ENCODE results near the gene CACNB2. TPM values are rescaled to one million over a fixed set of nuclear protein-coding genes. Genes with fewer than 3 reads are reported as not detected.

Gene CACNB2
- total RNA-seq, 2 donors from 2014 or later, result 19.0 to 20.6 TPM

DNA sequence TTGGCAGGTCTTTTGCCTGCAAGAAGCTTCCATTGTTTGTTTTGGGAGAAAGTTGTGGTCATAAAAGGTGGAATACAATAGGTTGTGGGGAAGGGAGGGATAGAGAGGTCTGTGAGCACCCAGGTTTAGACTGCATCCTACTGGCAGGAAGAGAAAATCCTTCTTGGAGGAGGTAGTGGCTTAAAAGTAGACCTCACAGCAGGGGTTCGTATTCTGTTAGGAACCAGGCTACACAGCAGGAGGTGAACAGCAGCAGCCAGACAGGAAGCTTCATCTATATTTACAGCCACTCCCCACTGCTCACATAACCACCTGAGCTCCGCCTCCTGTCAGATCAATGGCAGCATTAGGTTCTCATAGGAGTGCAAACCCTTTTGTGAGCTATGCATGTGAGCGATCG lies 265.9 kb downstream of the CACNB2 start:
- H3K4me3 ChIP-seq, result no peak overlapping the region
- H3K4me1 ChIP-seq, result peaks cover 0 to under 1% of the 10 kb centered on the region in 2 donors
- no peak for DNase-seq (ENCODE audit: low spot score)
- H3K27me3 ChIP-seq, result no peaks in the 10 kb centered on the region
- H3K9me3 ChIP-seq, result no peaks in the 10 kb centered on the region
- H3K27ac ChIP-seq, result peak overlapping the region in 1 of 2 donors; percentile 27
- TF ChIP-seq, protein P1, sequence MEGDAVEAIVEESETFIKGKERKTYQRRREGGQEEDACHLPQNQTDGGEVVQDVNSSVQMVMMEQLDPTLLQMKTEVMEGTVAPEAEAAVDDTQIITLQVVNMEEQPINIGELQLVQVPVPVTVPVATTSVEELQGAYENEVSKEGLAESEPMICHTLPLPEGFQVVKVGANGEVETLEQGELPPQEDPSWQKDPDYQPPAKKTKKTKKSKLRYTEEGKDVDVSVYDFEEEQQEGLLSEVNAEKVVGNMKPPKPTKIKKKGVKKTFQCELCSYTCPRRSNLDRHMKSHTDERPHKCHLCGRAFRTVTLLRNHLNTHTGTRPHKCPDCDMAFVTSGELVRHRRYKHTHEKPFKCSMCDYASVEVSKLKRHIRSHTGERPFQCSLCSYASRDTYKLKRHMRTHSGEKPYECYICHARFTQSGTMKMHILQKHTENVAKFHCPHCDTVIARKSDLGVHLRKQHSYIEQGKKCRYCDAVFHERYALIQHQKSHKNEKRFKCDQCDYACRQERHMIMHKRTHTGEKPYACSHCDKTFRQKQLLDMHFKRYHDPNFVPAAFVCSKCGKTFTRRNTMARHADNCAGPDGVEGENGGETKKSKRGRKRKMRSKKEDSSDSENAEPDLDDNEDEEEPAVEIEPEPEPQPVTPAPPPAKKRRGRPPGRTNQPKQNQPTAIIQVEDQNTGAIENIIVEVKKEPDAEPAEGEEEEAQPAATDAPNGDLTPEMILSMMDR (IDR thresholded peaks at IDR 0.05), result no peak
- no peaks in the 10 kb centered on the region for H3K36me3 ChIP-seq

DNA sequence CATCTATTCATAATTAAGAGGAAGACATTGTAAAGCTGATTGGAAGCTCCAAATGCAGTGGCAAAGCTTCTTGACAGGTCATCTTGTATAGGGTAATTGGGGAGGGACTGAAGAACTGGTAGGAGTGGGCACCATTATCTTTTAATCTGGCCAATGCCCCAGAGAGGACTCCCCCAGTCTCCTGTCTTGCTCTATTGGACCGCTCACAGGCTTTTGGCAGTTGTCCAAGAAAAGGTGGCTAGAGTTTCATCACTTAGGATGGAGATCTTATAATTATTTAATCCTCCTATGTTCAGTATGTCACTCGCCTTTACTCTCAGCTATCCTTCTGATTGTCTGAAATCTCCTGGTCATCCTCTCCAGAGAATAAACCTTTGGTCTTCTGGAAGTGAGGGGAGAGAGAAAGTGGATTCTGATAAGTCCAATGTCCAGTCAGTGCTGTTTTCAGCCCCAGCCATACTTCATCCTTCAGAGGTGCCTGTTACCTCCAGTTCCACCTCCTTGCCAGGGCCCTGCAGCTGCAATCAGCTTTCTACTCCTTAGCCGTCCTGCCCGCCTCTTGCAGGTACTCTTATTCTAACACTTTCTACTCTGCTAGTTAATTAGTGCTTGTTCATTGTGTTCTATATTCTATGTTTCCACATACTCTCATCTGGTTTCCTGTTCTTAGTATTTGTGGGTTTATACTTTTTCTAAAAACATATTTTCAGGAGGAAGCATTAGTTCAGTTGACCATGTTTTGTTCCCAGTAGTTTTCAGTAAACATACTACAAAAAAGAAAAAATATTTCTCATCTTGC lies 269.6 kb downstream of the CACNB2 start:
- TF ChIP-seq, protein P1 (IDR thresholded peaks at IDR 0.05), result no peak
- Histone ChIP-seq H3K27ac (peak overlapping the region in 1 of 2 donors; percentile 79), H3K4me3 (no peak overlapping the region), H3K4me1 (peaks cover 0 to 6% of the 10 kb centered on the region in 2 donors), H3K9me3 (no peaks in the 10 kb centered on the region), H3K27me3 (no peaks in the 10 kb centered on the region), H3K36me3 (no peaks in the 10 kb centered on the region)
- no peak for DNase-seq (ENCODE audit: low spot score)

DNA sequence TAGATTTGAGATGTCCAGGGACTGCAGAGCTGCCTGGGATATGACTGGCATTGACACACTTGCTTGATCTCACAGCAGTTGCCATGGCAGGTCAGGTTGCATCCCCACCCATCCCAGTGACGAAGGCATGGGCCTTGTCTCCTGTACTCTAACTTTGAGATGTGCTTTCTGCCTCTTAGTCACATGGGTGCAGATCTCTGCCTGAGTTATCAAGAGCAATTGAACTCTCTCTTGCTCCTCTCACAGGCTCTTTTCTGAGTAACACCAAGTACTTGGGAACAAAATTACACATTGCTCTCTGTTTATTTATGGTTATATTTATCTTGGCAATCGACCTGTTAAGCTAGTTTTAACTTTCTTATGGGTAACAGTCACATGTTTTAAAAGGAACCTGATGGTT lies 273.8 kb downstream of the CACNB2 start:
- Histone ChIP-seq H3K9me3 (peaks cover 0 to 4% of the 10 kb centered on the region in 2 donors), H3K4me1 (peaks cover 0 to 8% of the 10 kb centered on the region in 2 donors), H3K4me3 (no peak overlapping the region), H3K27me3 (no peaks in the 10 kb centered on the region), H3K36me3 (no peaks in the 10 kb centered on the region), H3K27ac (peak overlapping the region; percentile 43 to 79)
- TF ChIP-seq, protein P1 (IDR thresholded peaks at IDR 0.05), result no peak
- DNase-seq (ENCODE audit: low spot score), result no peak

DNA sequence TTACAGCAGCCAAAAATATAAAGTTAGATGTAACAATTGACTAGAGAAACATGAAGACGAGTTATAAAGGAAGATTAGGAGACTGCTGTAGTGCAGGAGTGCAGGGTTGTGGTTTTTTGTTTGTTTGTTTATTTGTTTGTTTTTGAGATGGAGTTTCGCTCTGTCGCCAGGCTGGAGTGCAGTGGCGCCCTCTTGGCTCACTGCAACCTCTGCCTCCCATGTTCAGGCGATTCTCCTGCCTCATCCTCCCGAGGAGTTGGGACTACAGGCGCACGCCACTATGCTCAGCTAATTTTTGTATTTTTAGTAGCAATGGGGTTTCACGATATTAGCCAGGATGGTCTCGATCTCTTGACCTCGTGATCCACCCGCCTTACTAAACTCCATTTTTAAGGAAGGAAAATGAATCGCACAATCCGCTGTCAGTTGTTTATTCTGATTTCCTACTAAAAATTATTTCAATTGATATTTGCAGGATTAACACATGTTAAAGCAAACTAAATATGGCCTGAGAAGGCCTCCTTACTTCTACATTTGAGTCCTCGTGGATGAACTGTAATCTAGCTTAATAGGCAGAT lies 277.8 kb downstream of the CACNB2 start:
- Histone ChIP-seq H3K9me3 (peaks cover 0 to 4% of the 10 kb centered on the region in 2 donors), H3K4me1 (peaks cover 0 to 8% of the 10 kb centered on the region in 2 donors), H3K4me3 (no peak overlapping the region), H3K27me3 (no peaks in the 10 kb centered on the region), H3K36me3 (no peaks in the 10 kb centered on the region), H3K27ac (peak overlapping the region in 1 of 2 donors; percentile 44)
- no peak for DNase-seq (ENCODE audit: low spot score)
- TF ChIP-seq, protein P1 (IDR thresholded peaks at IDR 0.05), result no peak

DNA sequence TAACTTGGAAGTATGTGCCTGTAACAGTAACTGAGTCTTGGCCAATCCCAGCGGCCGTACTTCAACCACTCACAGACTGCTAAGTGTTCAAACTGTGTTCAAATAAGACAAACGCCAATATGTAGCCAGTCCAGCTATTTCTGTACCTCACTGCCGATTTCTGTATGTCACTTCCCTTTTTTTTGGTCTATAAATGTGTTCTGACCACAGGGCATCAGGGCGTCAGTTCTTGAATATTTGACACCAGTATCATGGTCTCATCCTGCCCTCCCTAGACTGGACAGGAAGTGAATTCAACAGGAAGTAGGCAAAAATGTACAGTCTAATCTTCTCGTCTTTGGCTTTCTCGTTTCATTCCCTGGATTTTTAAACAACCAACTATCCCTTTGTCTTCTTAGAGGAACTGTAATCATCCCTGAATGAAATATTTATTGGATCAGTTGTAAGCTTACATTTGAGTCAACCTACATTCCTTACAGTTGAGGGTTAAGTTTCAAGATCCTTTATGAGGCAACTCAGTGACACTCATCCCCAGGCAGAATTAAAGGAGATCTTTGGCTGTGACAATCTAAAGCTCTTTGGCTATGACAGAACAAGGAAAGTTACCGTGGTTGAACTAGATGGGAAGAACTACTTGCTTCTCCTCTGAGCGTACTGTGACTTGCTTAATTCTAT lies 278.5 kb downstream of the CACNB2 start:
- TF ChIP-seq, protein P1 (IDR thresholded peaks at IDR 0.05), result no peak
- peaks cover 0 to 14% of the 10 kb centered on the region in 2 donors for H3K4me1 ChIP-seq

More for the DNA sequence above, 278.5 kb downstream of the CACNB2 start:
- DNase-seq (ENCODE audit: low spot score), result no peak
- Histone ChIP-seq H3K27ac (peak overlapping the region in 1 of 2 donors; percentile 44), H3K4me3 (no peak overlapping the region), H3K36me3 (no peaks in the 10 kb centered on the region), H3K9me3 (peaks cover 0 to 4% of the 10 kb centered on the region in 2 donors), H3K27me3 (no peaks in the 10 kb centered on the region)
